ENCODE results near the gene FAM120B. TPM values are rescaled to one million over a fixed set of nuclear protein-coding genes. Genes with fewer than 3 reads are reported as not detected.

The FAM120B gene
- total RNA-seq, 1 experiment from 2014 or later: 25.2 TPM

- H4K20me1 ChIP-seq (ENCODE audit: insufficient read depth): no peaks in the 10 kb centered on the region
- H3K27ac ChIP-seq (ENCODE audit: low read depth, low read length): no peak overlapping the region
- H3K4me1 ChIP-seq (ENCODE audit: control insufficient read depth in 1 of 2, insufficient read depth in 2 of 2, low read length in 2 of 2): no peaks in the 10 kb centered on the region
- TF ChIP-seq SRF (IDR thresholded peaks at IDR 0.05; ENCODE audit: low read depth) (no peak), ZFX (IDR thresholded peaks at IDR 0.05) (no peak), SP1 (IDR thresholded peaks at IDR 0.05; ENCODE audit: low read depth) (no peak), CBX3 (IDR thresholded peaks at IDR 0.05; ENCODE audit: low read depth) (no peak), ZNF274 (IDR thresholded peaks at IDR 0.05; ENCODE audit: low read depth, low read length) (no peak), TCF7L2 (IDR thresholded peaks at IDR 0.05; ENCODE audit: borderline replicate concordance, extremely low read depth, insufficient read depth, insufficient read length) (no peak), JUND (IDR thresholded peaks at IDR 0.05) (no peak), SIN3A (IDR thresholded peaks at IDR 0.05; ENCODE audit: low read depth) (no peak), EGR1 (IDR thresholded peaks at IDR 0.05; ENCODE audit: low read depth) (no peak), REST (IDR thresholded peaks at IDR 0.05; ENCODE audit: low read depth) (no peak), EZH2 (IDR thresholded peaks at IDR 0.05) (no peak), CTCF (IDR thresholded peaks at IDR 0.05 in 2 of 3, conservative IDR thresholded peaks at IDR 0.05 in 1 of 3; ENCODE audit: borderline replicate concordance in 1 of 3, insufficient read depth in 1 of 3, low read depth in 2 of 3, low read length in 2 of 3) (no peak), MAX (IDR thresholded peaks at IDR 0.05) (no peak), ZBTB33 (IDR thresholded peaks at IDR 0.05; ENCODE audit: extremely low read depth, insufficient replicate concordance, low read length) (no peak), CEBPB (IDR thresholded peaks at IDR 0.05; ENCODE audit: low read depth) (no peak), RAD21 (IDR thresholded peaks at IDR 0.05; ENCODE audit: low read depth) (no peak), FOSL1 (IDR thresholded peaks at IDR 0.05; ENCODE audit: low read depth) (no peak)
- no peak overlapping the region for H3K9ac ChIP-seq (ENCODE audit: low read length)
- BruUV-seq (replicated peaks): no TSS peak
- H3K4me3 ChIP-seq (replicated peaks in 1 of 2; ENCODE audit: low read depth in 1 of 2, low read length in 2 of 2): no peak overlapping the region
- no peak overlapping the region for H2AFZ ChIP-seq (ENCODE audit: low read depth, low read length, poor library complexity, severe bottlenecking)
- RAD21 ChIA-PET (ENCODE audit: low non-redundant PET in 1 of 2, low total read pairs in 2 of 2, uncharacterized antibody in 2 of 2, unreplicated experiment in 2 of 2): no interaction called here
- H3K9me2 ChIP-seq (ENCODE audit: insufficient read depth): no peaks in the 10 kb centered on the region
- DNase-seq (ENCODE audit: low read depth, low spot score) (no peak), ATAC-seq (no peak)
- POLR2A ChIA-PET: no interaction called here
- H3K36me3 ChIP-seq (ENCODE audit: control insufficient read depth in 1 of 2, insufficient read depth in 2 of 2, low read length in 2 of 2): no peaks in the 10 kb centered on the region
- intact Hi-C loops (cut with micrococcal nuclease): no loop called here
- H3K9me3 ChIP-seq (ENCODE audit: control insufficient read depth in 1 of 2, insufficient read depth in 1 of 2, low read depth in 1 of 2, low read length in 2 of 2): peaks cover 0 to 5% of the 10 kb centered on the region in 2 experiments; a peak in 2 of 4 replicates
- H3K27me3 ChIP-seq (ENCODE audit: insufficient read depth, low read length): no peaks in the 10 kb centered on the region
- H3K79me2 ChIP-seq (ENCODE audit: insufficient read depth, low read length): no peaks in the 10 kb centered on the region
- H3K4me2 ChIP-seq (ENCODE audit: low read length): no peak overlapping the region
- CTCF ChIA-PET: no interaction called here
Observed at GRCh38 chr6:170448751-170449630, 142.4 kb downstream of the FAM120B start.

All from HCT116 (cell line).